Transverse colon (tissue), 4 donors: Measurements from ENCODE around the gene HMGN4. TPM values are rescaled to one million over a fixed set of nuclear protein-coding genes. Genes with fewer than 3 reads are reported as not detected.
A peak's percentile ranks its signal among the peaks of the same experiment; 100 is the strongest.

Experiments
- DNase-seq: peaks from one replicate; pipeline ENCODE4 v3.0.0-alpha.2; 2019
- H3K27ac ChIP-seq, 4 donors: fragments of 200-600 bp; sonication (generic); 2 replicates each; pipeline ENCODE4 v1.5.1; 2016 to 2018; ENCODE audit warnings: inconsistent platforms in 4 of 4
- H3K27me3 ChIP-seq: fragments of 200-600 bp; sonication (generic); 2 replicates; pipeline ENCODE4 v1.5.1; 2017; ENCODE audit warnings: inconsistent platforms
- H3K36me3 ChIP-seq, 4 donors: fragments of 200-600 bp; sonication (generic); 2 replicates each; pipeline ENCODE4 v1.5.1; 2017 to 2019; ENCODE audit warnings: inconsistent platforms in 4 of 4
- H3K4me1 ChIP-seq, 4 donors: fragments of 200-600 bp; sonication (generic); 2 replicates each; pipeline ENCODE4 v1.5.1; 2017 to 2020; ENCODE audit warnings: inconsistent platforms in 4 of 4
- H3K4me3 ChIP-seq, 4 donors: fragments of 200-600 bp; sonication (generic); 1 replicate in 1 of 4; 2 replicates in 3 of 4; pipeline versions ENCODE4 v1.5.1 to v1.6.1; 2017 to 2019; ENCODE audit warnings: inconsistent platforms in 4 of 4
- H3K9me3 ChIP-seq, 2 donors: fragments of 200-600 bp; sonication (generic); 2 replicates each; pipeline ENCODE4 v1.5.1; 2017 to 2019; ENCODE audit warnings: inconsistent platforms in 2 of 2
- CTCF ChIP-seq, 5 experiments: fragments of 200-600 bp in 3 of 5; fragments of 450-650 bp in 2 of 5; sonication (generic) in 3 of 5; IDR thresholded peaks; 1 replicate in 2 of 5; 2 replicates in 3 of 5; pipeline ENCODE4 v1.5.1; 2016 to 2017; ENCODE audit warnings: antibody characterized with exemption in 5 of 5, inconsistent platforms in 3 of 5, mild to moderate bottlenecking in 2 of 5, moderate library complexity in 1 of 5
- EP300 ChIP-seq: sonication (generic); formaldehyde crosslinking; IDR thresholded peaks from one replicate; pipeline ENCODE4 v1.6.1; 2017; ENCODE audit warnings: antibody characterized with exemption, low read depth
- POLR2A ChIP-seq: fragments of 450-650 bp; IDR thresholded peaks from one replicate; pipeline ENCODE4 v1.6.1; 2016; ENCODE audit warnings: antibody characterized with exemption, mild to moderate bottlenecking, moderate library complexity
- POLR2AphosphoS5 ChIP-seq, 3 donors: sonication (generic); formaldehyde crosslinking; IDR thresholded peaks; one replicate each; pipeline ENCODE4 v1.6.1; 2016; ENCODE audit warnings: antibody characterized with exemption in 3 of 3
- WGBS, 2 donors: methylation state at CpG; one replicate each; pipeline ENCODE4 v1.1.5; 2018; ENCODE audit warnings: low coverage in 1 of 2; 5-methylcytosine and 5-hydroxymethylcytosine counted together
- in situ Hi-C, 4 donors: fragments of 200-750 bp; cut with MboI; loops; one replicate each; pipeline versions ENCODE4 v1.15.0 to v1.15.1; 2017; ENCODE audit warnings: low sequenced_read_pairs in 3 of 4, low pct_ligation_motif_present in 1 of 4, low pct_unique_long_range_greater_than_20kb in 1 of 4
- intact Hi-C: fragments of 100-400 bp; cut with DNase I; formaldehyde crosslinking; loops from one replicate; pipeline ENCODE4 v1.15.1; 2023; ENCODE audit warnings: low total_unique reads
- total RNA-seq, 4 donors: library from RNA; depleted of rRNA; stranded (reverse); fragments of >200 nt; gene quantifications; one replicate each; pipeline ENCODE4 v1.1.0, GENCODE V29; 2016

The HMGN4 gene
- total RNA-seq, 4 donors from 2014 or later, result 20.3 to 69.6 (median 62.8) TPM

GRCh38 chr6:26536571-26537159 lies 1.5 kb upstream of the HMGN4 start:
- intact Hi-C loops, result no loop called here
- peak; percentile 52 for DNase-seq

GRCh38 chr6:26537160-26537845 lies 863 bp upstream of the HMGN4 start:
- TF ChIP-seq CTCF (IDR thresholded peaks at IDR 0.05) (peak in 2 of 5 experiments; percentile 8 to 23), POLR2AphosphoS5 (IDR thresholded peaks at IDR 0.05) (peak in 2 of 3 donors; percentile 47 to 50), EP300 (no peak)
- 0% methylated on average over 12 to 37 of the region's 37 CpGs for WGBS, 2 donors
- peak; percentile 92 for DNase-seq
- in situ Hi-C loops (no loop called here), intact Hi-C loops (no loop called here)
- Histone ChIP-seq H3K4me3 (peak overlapping the region; percentile 44 to 91 (median 76)), H3K36me3 (no peaks in the 10 kb centered on the region), H3K27ac (peak overlapping the region; percentile 94 to 96 (median 96)), H3K4me1 (peaks cover 9 to 52% (median 25%) of the 10 kb centered on the region in 4 donors), H3K27me3 (no peaks in the 10 kb centered on the region), H3K9me3 (no peaks in the 10 kb centered on the region)

More at GRCh38 chr6:26536571-26537159, 1.5 kb upstream of the HMGN4 start:
- H3K27me3 ChIP-seq, result no peaks in the 10 kb centered on the region
- H3K36me3 ChIP-seq, result no peaks in the 10 kb centered on the region
- peak overlapping the region; percentile 25 to 91 (median 76) for H3K4me3 ChIP-seq
- H3K9me3 ChIP-seq, result no peaks in the 10 kb centered on the region
- TF ChIP-seq POLR2AphosphoS5 (IDR thresholded peaks at IDR 0.05) (no peak), POLR2A (no peak), EP300 (no peak), CTCF (IDR thresholded peaks at IDR 0.05) (no peak)
- in situ Hi-C loops, result no loop called here
- H3K27ac ChIP-seq, result peak overlapping the region; percentile 94 to 96 (median 96)
- 2 to 9% methylated on average over 8 to 12 of the region's 12 CpGs for WGBS, 2 donors
- H3K4me1 ChIP-seq, result peaks cover 9 to 53% (median 25%) of the 10 kb centered on the region in 4 donors

- Histone ChIP-seq H3K4me1 (peaks cover 9 to 43% (median 22%) of the 10 kb centered on the region in 4 donors), H3K36me3 (no peaks in the 10 kb centered on the region), H3K9me3 (no peaks in the 10 kb centered on the region), H3K4me3 (peak overlapping the region; percentile 58 to 91 (median 76)), H3K27me3 (no peaks in the 10 kb centered on the region), H3K27ac (peak overlapping the region; percentile 94 to 96 (median 96))
- intact Hi-C loops (no loop called here), in situ Hi-C loops (no loop called here)
- WGBS, 2 donors, result 0 to 1% methylated on average over 1 to 15 of the region's 15 CpGs
- no peak for TF ChIP-seq CTCF (IDR thresholded peaks at IDR 0.05)
- TF ChIP-seq EP300, result no peak
- no peak for TF ChIP-seq POLR2AphosphoS5 (IDR thresholded peaks at IDR 0.05)
- no peak for TF ChIP-seq POLR2A
- no peak for DNase-seq
Observed at GRCh38 chr6:26538572-26538902, 371 bp downstream of the HMGN4 start.

GRCh38 chr6:26539071-26539615 lies 977 bp downstream of the HMGN4 start:
- Histone ChIP-seq H3K9me3 (no peaks in the 10 kb centered on the region), H3K27me3 (no peaks in the 10 kb centered on the region), H3K4me1 (peaks cover 9 to 39% (median 21%) of the 10 kb centered on the region in 4 donors), H3K27ac (peak overlapping the region; percentile 94 to 96 (median 96)), H3K4me3 (peak overlapping the region; percentile 58 to 91 (median 76)), H3K36me3 (no peaks in the 10 kb centered on the region)
- TF ChIP-seq CTCF (IDR thresholded peaks at IDR 0.05) (no peak), POLR2AphosphoS5 (IDR thresholded peaks at IDR 0.05) (no peak), POLR2A (no peak), EP300 (no peak)
- DNase-seq, result no peak
- intact Hi-C loops (no loop called here), in situ Hi-C loops (no loop called here)
- WGBS, 2 donors, result 58 to 66% methylated on average over 11 to 16 of the region's 16 CpGs
